ENCODE measurements around the gene LMX1A.

GRCh38 chr1:165172666-165173065, 183.8 kb downstream of the LMX1A start:
- TF ChIP-seq, protein P1, sequence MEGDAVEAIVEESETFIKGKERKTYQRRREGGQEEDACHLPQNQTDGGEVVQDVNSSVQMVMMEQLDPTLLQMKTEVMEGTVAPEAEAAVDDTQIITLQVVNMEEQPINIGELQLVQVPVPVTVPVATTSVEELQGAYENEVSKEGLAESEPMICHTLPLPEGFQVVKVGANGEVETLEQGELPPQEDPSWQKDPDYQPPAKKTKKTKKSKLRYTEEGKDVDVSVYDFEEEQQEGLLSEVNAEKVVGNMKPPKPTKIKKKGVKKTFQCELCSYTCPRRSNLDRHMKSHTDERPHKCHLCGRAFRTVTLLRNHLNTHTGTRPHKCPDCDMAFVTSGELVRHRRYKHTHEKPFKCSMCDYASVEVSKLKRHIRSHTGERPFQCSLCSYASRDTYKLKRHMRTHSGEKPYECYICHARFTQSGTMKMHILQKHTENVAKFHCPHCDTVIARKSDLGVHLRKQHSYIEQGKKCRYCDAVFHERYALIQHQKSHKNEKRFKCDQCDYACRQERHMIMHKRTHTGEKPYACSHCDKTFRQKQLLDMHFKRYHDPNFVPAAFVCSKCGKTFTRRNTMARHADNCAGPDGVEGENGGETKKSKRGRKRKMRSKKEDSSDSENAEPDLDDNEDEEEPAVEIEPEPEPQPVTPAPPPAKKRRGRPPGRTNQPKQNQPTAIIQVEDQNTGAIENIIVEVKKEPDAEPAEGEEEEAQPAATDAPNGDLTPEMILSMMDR (IDR thresholded peaks at IDR 0.05), result no peak
- no peak for TF ChIP-seq POLR2AphosphoS5 (IDR thresholded peaks at IDR 0.05; ENCODE audit: low read depth, low read length)

All from Panc1 (cell line).